Endothelial cell of umbilical vein (primary cell): ENCODE measurements around the gene TNIK. TPM values are rescaled to one million over a fixed set of nuclear protein-coding genes. Genes with fewer than 3 reads are reported as not detected.

Experiments used
- BruUV-seq: library from RNA; stranded (reverse); fragments of 400-500 nt; replicated peaks from 2 replicates; lab custom pipeline; 2021; lab: Mats Ljungman, UMichigan
- CTCF ChIA-PET: fragments of 300-600, 350-600 bp; sonication (Branson Sonifier 250); formaldehyde crosslinking; loops from one replicate; lab custom pipeline; 2021; ENCODE audit warnings: antibody characterized with exemption, inconsistent platforms; lab: Charles Lee
- POLR2A ChIA-PET: fragments of 300-600, 350-600 bp; sonication (Branson Sonifier 250); formaldehyde crosslinking; loops from one replicate; lab custom pipeline; 2021; ENCODE audit warnings: antibody characterized with exemption, inconsistent platforms; lab: Charles Lee
- DNase-seq: peaks from one replicate; pipeline ENCODE4 v3.0.0-alpha.2; 2011; ENCODE audit warnings: low read depth, low spot score
- FAIRE-seq: peaks from 2 replicates; lab custom pipeline; 2011; peaks lifted over from hg19 to GRCh38; lab: Jason Lieb, UNC
- H2AFZ ChIP-seq: 2 replicates; pipeline ENCODE4 v1.6.0; 2012; ENCODE audit warnings: low read depth, low read length, control low read depth, inconsistent platforms
- H3K27ac ChIP-seq: 2 replicates; pipeline ENCODE4 v1.5.1; 2011; ENCODE audit warnings: low read depth, mild to moderate bottlenecking, control low read depth, low read length, moderate library complexity; ENCODE audit not compliant: insufficient read depth
- H3K27me3 ChIP-seq, 2 experiments: 2 replicates each; pipeline versions ENCODE4 v1.6.0 to v1.6.1; 2011; ENCODE audit warnings: low read length in 2 of 2, mixed read lengths in 1 of 2; ENCODE audit not compliant: control insufficient read depth in 2 of 2, insufficient read depth in 2 of 2
- H3K36me3 ChIP-seq, 2 experiments: 2 replicates in 1 of 2; 3 replicates in 1 of 2; pipeline ENCODE4 v1.5.1; 2011; ENCODE audit warnings: low read length in 2 of 2, mild to moderate bottlenecking in 1 of 2, moderate library complexity in 1 of 2; ENCODE audit not compliant: control insufficient read depth in 2 of 2, insufficient read depth in 2 of 2; ENCODE audit errors: extremely low read depth in 1 of 2
- H3K4me1 ChIP-seq: 3 replicates; pipeline ENCODE4 v1.5.1; 2011; ENCODE audit warnings: mild to moderate bottlenecking, low read length; ENCODE audit not compliant: control insufficient read depth, insufficient read depth; ENCODE audit errors: extremely low read depth
- H3K4me2 ChIP-seq: 2 replicates; pipeline ENCODE4 v1.6.1; 2011; ENCODE audit warnings: low read length, control low read depth, mixed read lengths; ENCODE audit not compliant: insufficient read depth
- H3K4me3 ChIP-seq, 3 experiments: fragments of 200-600 bp in 1 of 3; sonication (generic), shearing (Covaris generic) in 1 of 3; replicated peaks in 1 of 3; 2 replicates each; pipeline ENCODE4 v1.5.1; 2011 to 2016; ENCODE audit warnings: control low read depth in 3 of 3, low read length in 3 of 3, mild to moderate bottlenecking in 2 of 3, inconsistent platforms in 1 of 3, low read depth in 1 of 3, moderate library complexity in 1 of 3; ENCODE audit not compliant: insufficient read depth in 1 of 3
- H3K79me2 ChIP-seq: 2 replicates; pipeline ENCODE4 v1.6.0; 2012; ENCODE audit warnings: low read length, inconsistent platforms; ENCODE audit not compliant: control insufficient read depth, insufficient read depth
- H3K9ac ChIP-seq: replicated peaks from 2 replicates; pipeline ENCODE3; 2011; ENCODE audit warnings: low read length, control low read depth; ENCODE audit not compliant: insufficient read depth; ENCODE audit errors: extremely low read depth
- H3K9me1 ChIP-seq: replicated peaks from 3 replicates; pipeline ENCODE4 v1.6.0; 2011; ENCODE audit warnings: mild to moderate bottlenecking, low read length; ENCODE audit not compliant: control insufficient read depth, insufficient read depth; ENCODE audit errors: extremely low read depth
- H3K9me3 ChIP-seq: replicated peaks from 2 replicates; pipeline ENCODE4 v1.5.1; 2012; ENCODE audit warnings: low read length, inconsistent platforms; ENCODE audit not compliant: control insufficient read depth, insufficient read depth
- H4K20me1 ChIP-seq: replicated peaks from 2 replicates; pipeline ENCODE3; 2011; ENCODE audit warnings: mild to moderate bottlenecking, low read length; ENCODE audit not compliant: control insufficient read depth, insufficient read depth; ENCODE audit errors: extremely low read depth
- CTCF ChIP-seq, 2 donors: IDR thresholded peaks; 1 replicate in 1 of 2; 2 replicates in 1 of 2; pipeline ENCODE4 v1.5.1; 2011; ENCODE audit warnings: low read length in 2 of 2, mild to moderate bottlenecking in 2 of 2, moderate library complexity in 2 of 2, control low read depth in 1 of 2, inconsistent platforms in 1 of 2, low read depth in 1 of 2; ENCODE audit not compliant: insufficient read depth in 1 of 2; ENCODE audit errors: extremely low read depth in 1 of 2
- FOS ChIP-seq: IDR thresholded peaks from 2 replicates; pipeline ENCODE4 v1.6.1; 2011; ENCODE audit warnings: mild to moderate bottlenecking, low read length, moderate library complexity, borderline replicate concordance; ENCODE audit not compliant: insufficient read depth
- JUN ChIP-seq: IDR thresholded peaks from 2 replicates; pipeline ENCODE4 v1.6.1; 2011; ENCODE audit warnings: borderline replicate concordance, low read depth; ENCODE audit not compliant: insufficient read length, insufficient read depth
- MAX ChIP-seq: IDR thresholded peaks from 2 replicates; pipeline ENCODE4 v1.6.1; 2011; ENCODE audit not compliant: insufficient read depth, insufficient read length
- MYC ChIP-seq: IDR thresholded peaks from one replicate; pipeline ENCODE4 v1.6.1; 2011; ENCODE audit warnings: mild to moderate bottlenecking, low read depth, low read length
- POLR2A ChIP-seq: IDR thresholded peaks from 2 replicates; pipeline ENCODE4 v1.6.1; 2012; ENCODE audit warnings: low read depth, mild to moderate bottlenecking, control low read depth, low read length
- POLR2AphosphoS5 ChIP-seq: IDR thresholded peaks from 2 replicates; pipeline ENCODE4 v1.6.1; 2012; ENCODE audit warnings: low read depth, mild to moderate bottlenecking, control low read depth, low read length, moderate library complexity; ENCODE audit not compliant: insufficient read depth
- dilution Hi-C: fragments of 300-500 bp; cut with MboI; formaldehyde crosslinking; loops from one replicate; pipeline ENCODE4 v1.15.0; 2019; ENCODE audit warnings: low sequenced_read_pairs; ENCODE audit not compliant: extremely low pct_ligation_motif_present
- intact Hi-C: fragments of 100-400 bp; cut with micrococcal nuclease; formaldehyde crosslinking; loops from one replicate; pipeline ENCODE4 v1.10.0; 2022
- polyA plus RNA-seq, 4 experiments: library from polyadenylated mRNA; depleted of rRNA in 3 of 4; stranded (reverse) in 3 of 4; unstranded in 1 of 4; fragments of >200 nt; gene quantifications; 2 replicates each; pipeline versions ENCODE4 v1.2.1 to v1.2.3, GENCODE V29; 2011 to 2012; ENCODE audit warnings: missing spikeins in 1 of 4
- total RNA-seq: library from RNA; stranded (reverse); gene quantifications from 2 replicates; pipeline ENCODE4 v1.2.3, GENCODE V29; 2021

Gene TNIK
- total and polyA plus RNA-seq, 2 donors (not counting 3 experiments of a cell fraction or from before 2014, with no cell fraction given) = 10.9 to 39.7 TPM

- FAIRE-seq = no peak
- Histone ChIP-seq H3K27ac (no peak overlapping the region), H3K9ac (no peak overlapping the region), H3K4me1 (peaks cover 9% of the 10 kb centered on the region), H3K27me3 (no peaks in the 10 kb centered on the region), H3K4me2 (no peak overlapping the region), H3K9me3 (no peaks in the 10 kb centered on the region), H2AFZ (no peak overlapping the region), H3K4me3 (no peak overlapping the region), H3K36me3 (peaks cover 7 to 8% of the 10 kb centered on the region in 2 experiments), H4K20me1 (no peaks in the 10 kb centered on the region), H3K9me1 (no peaks in the 10 kb centered on the region), H3K79me2 (no peaks in the 10 kb centered on the region)
- intact Hi-C loops = no loop called here
- TF ChIP-seq POLR2A (no peak), FOS (no peak), JUN (no peak), CTCF (IDR thresholded peaks at IDR 0.05; ENCODE audit: extremely low read depth in 1 of 2, insufficient read depth in 1 of 2, low read depth in 1 of 2, low read length in 2 of 2) (no peak), MAX (no peak), POLR2AphosphoS5 (no peak), MYC (no peak)
- no TSS peak for BruUV-seq
- CTCF ChIA-PET = interaction anchor here (0.6 to 1.7 kb wide), 6 partner anchors 10 to 161 kb away, joined by 3 to 8 read pairs (median 3); no protein-coding TSS in a partner anchor
- dilution Hi-C loops = no loop called here
- POLR2A ChIA-PET = no interaction called here
- no peak for DNase-seq
Observed at GRCh38 chr3:171122861-171123260, 337.3 kb downstream of the TNIK start.
